HepG2 (cell line): ENCODE results near the gene ASH1L. TPM values are rescaled to one million over a fixed set of nuclear protein-coding genes. Genes with fewer than 3 reads are reported as not detected.

ENCODE experiments used
- ATAC-seq: fragments of 200-7000 bp; cut with Tn5 transposase; 3 replicates; pipeline ENCODE4 v1.9.1; 2020; ENCODE audit warnings: mild to moderate bottlenecking, moderate library complexity
- BruUV-seq: library from RNA; stranded (reverse); fragments of 400-500 nt; replicated peaks from 2 replicates; lab custom pipeline; 2021; lab: Mats Ljungman, UMichigan
- CTCF ChIA-PET: fragments of 300-600 bp; formaldehyde crosslinking; extraction: SDS; loops from one replicate; lab custom pipeline; 2021; ENCODE audit warnings: low total read pairs, inconsistent platforms, low intra/inter-chr PET ratio; lab: Yijun Ruan, JAX
- POLR2A ChIA-PET: fragments of 350-600 bp; sonication (Branson Sonifier 250); formaldehyde crosslinking; loops from one replicate; lab custom pipeline; 2020; ENCODE audit warnings: antibody characterized with exemption, inconsistent platforms; lab: Yijun Ruan, JAX
- DNase-seq: peaks from one replicate; pipeline ENCODE4 v3.0.0-alpha.2; 2015; ENCODE audit warnings: low spot score
- FAIRE-seq: peaks from 3 replicates; lab custom pipeline; 2011; peaks lifted over from hg19 to GRCh38; lab: Jason Lieb, UNC
- H2AFZ ChIP-seq: one replicate; pipeline ENCODE4 v1.6.1; 2011; ENCODE audit warnings: low read length, inconsistent platforms
- H3K27ac ChIP-seq: fragments of 300-600 bp; 3 replicates; pipeline ENCODE4 v1.8.0; 2011; ENCODE audit warnings: mixed run types, mild to moderate bottlenecking, mixed read lengths, low read length, inconsistent platforms; ENCODE audit not compliant: insufficient read depth; ENCODE audit errors: extremely low read length
- H3K27me3 ChIP-seq, 2 experiments: fragments of 200-600 bp in 1 of 2; 2 replicates in 1 of 2; 3 replicates in 1 of 2; pipeline versions ENCODE4 v1.6.0 to v1.8.0; 2011; ENCODE audit warnings: low read length in 2 of 2, mild to moderate bottlenecking in 2 of 2, moderate library complexity in 2 of 2, inconsistent platforms in 1 of 2; ENCODE audit not compliant: insufficient read depth in 2 of 2, control insufficient read depth in 1 of 2
- H3K36me3 ChIP-seq, 2 experiments: fragments of 200-600 bp in 1 of 2; replicated peaks in 1 of 2; 2 replicates in 1 of 2; 3 replicates in 1 of 2; pipeline versions ENCODE4 v1.5.1 to v1.8.0; 2011; ENCODE audit warnings: low read length in 2 of 2, inconsistent platforms in 1 of 2; ENCODE audit not compliant: insufficient read depth in 2 of 2, control insufficient read depth in 1 of 2
- H3K4me1 ChIP-seq: 2 replicates; pipeline ENCODE4 v1.5.1; 2012; ENCODE audit warnings: low read length, inconsistent platforms; ENCODE audit not compliant: insufficient read depth
- H3K4me2 ChIP-seq: 2 replicates; pipeline ENCODE4 v1.6.0; 2011; ENCODE audit warnings: low read depth, low read length, inconsistent platforms
- H3K4me3 ChIP-seq, 3 experiments: fragments of 200-600 bp in 1 of 3; sonication (generic), shearing (Covaris generic) in 1 of 3; replicated peaks in 1 of 3; 2 replicates each; pipeline ENCODE4 v1.5.1; 2011 to 2016; ENCODE audit warnings: low read length in 3 of 3, inconsistent platforms in 2 of 3, low read depth in 2 of 3, mild to moderate bottlenecking in 2 of 3, control low read depth in 1 of 3, mixed read lengths in 1 of 3; ENCODE audit not compliant: insufficient read depth in 1 of 3
- H3K79me2 ChIP-seq: one replicate; pipeline ENCODE4 v1.6.1; 2011; ENCODE audit warnings: low read length, inconsistent platforms; ENCODE audit not compliant: insufficient read depth
- H3K9ac ChIP-seq: 2 replicates; pipeline ENCODE4 v1.6.0; 2011; ENCODE audit warnings: mild to moderate bottlenecking, low read depth, low read length, inconsistent platforms; ENCODE audit not compliant: insufficient read depth
- H3K9me3 ChIP-seq: 2 replicates; pipeline ENCODE4 v1.5.1; 2012; ENCODE audit warnings: mild to moderate bottlenecking, low read length
- H4K20me1 ChIP-seq: 2 replicates; pipeline ENCODE4 v1.6.0; 2011; ENCODE audit warnings: inconsistent platforms, mild to moderate bottlenecking, low read length, moderate library complexity; ENCODE audit not compliant: insufficient read depth
- CBFB ChIP-seq: sonication (generic); formaldehyde crosslinking; IDR thresholded peaks from 2 replicates; pipeline ENCODE4 v1.4.0; 2020; ENCODE audit warnings: missing genetic modification reagents
- HIVEP1 ChIP-seq: sonication (generic); formaldehyde crosslinking; IDR thresholded peaks from 2 replicates; pipeline ENCODE4 v1.4.0; 2020; ENCODE audit warnings: mild to moderate bottlenecking, missing genetic modification reagents
- JUND ChIP-seq: sonication (generic); formaldehyde crosslinking; IDR thresholded peaks from 2 replicates; pipeline ENCODE4 v1.8.0; 2022; ENCODE audit warnings: mild to moderate bottlenecking, missing genetic modification reagents
- NR2F2 ChIP-seq: IDR thresholded peaks from 2 replicates; pipeline ENCODE4 v1.6.1; 2012; ENCODE audit warnings: low read depth, inconsistent platforms, borderline replicate concordance
- SRY ChIP-seq: sonication (generic); formaldehyde crosslinking; IDR thresholded peaks from 2 replicates; pipeline ENCODE4 v1.8.0; 2022; ENCODE audit warnings: mild to moderate bottlenecking, missing genetic modification reagents
- STAG1 ChIP-seq: sonication (generic); formaldehyde crosslinking; IDR thresholded peaks from 2 replicates; pipeline ENCODE4 v1.4.0; 2020; ENCODE audit warnings: missing genetic modification reagents
- ZFP41 ChIP-seq: sonication (generic); formaldehyde crosslinking; IDR thresholded peaks from 2 replicates; pipeline ENCODE4 v1.4.0; 2020; ENCODE audit warnings: mild to moderate bottlenecking, missing genetic modification reagents, borderline replicate concordance
- ZNF235 ChIP-seq: sonication (generic); formaldehyde crosslinking; IDR thresholded peaks from 2 replicates; pipeline ENCODE4 v1.8.1; 2023; ENCODE audit warnings: mild to moderate bottlenecking, missing genetic modification reagents, borderline replicate concordance
- WGBS: methylation state at CpG from one replicate; pipeline ENCODE4 v1.1.6; 2017; ENCODE audit warnings: low lambda C conversion rate; 5-methylcytosine and 5-hydroxymethylcytosine counted together
- in situ Hi-C: cut with HindIII; loops from 2 replicates; pipeline ENCODE4 v1.10.0; 2017; ENCODE audit warnings: low pct_unique_long_range_greater_than_20kb; ENCODE audit not compliant: extremely low pct_ligation_motif_present
- intact Hi-C: fragments of 100-400 bp; cut with micrococcal nuclease; formaldehyde crosslinking; loops from one replicate; pipeline ENCODE4 v1.10.0; 2022; ENCODE audit not compliant: unreplicated experiment
- polyA plus RNA-seq, 8 experiments: library from polyadenylated mRNA; depleted of rRNA in 3 of 8; stranded (reverse) in 7 of 8; unstranded in 1 of 8; fragments of >200 nt; fragmentation: Illumina TruSeq in 4 of 8; extraction: Trizol in 4 of 8; gene quantifications; 2 replicates each; pipeline versions ENCODE4 v1.2.1 to v1.2.3, GENCODE V29; 2011 to 2016; ENCODE audit warnings: low read depth in 4 of 8, missing spikeins in 1 of 8, mixed read lengths in 1 of 8; ENCODE audit not compliant: insufficient read depth in 1 of 8
- total RNA-seq, 5 experiments: library from RNA; depleted of rRNA; stranded (reverse); fragments of >200 nt; fragmentation: Illumina TruSeq; extraction: Trizol; gene quantifications; 2 replicates each; pipeline ENCODE4 v1.2.3, GENCODE V29; 2016; ENCODE audit warnings: low read depth in 1 of 5
- TF ChIP-seq, protein P1 (sequence below): sonication (generic); formaldehyde crosslinking; IDR thresholded peaks from 2 replicates; pipeline ENCODE4 v1.5.0; 2020; ENCODE audit warnings: mild to moderate bottlenecking, missing genetic modification reagents, moderate library complexity
- TF ChIP-seq, protein P2 (sequence below): sonication (generic); formaldehyde crosslinking; conservative IDR thresholded peaks from 2 replicates; pipeline ENCODE4 v1.4.0; 2020; ENCODE audit warnings: missing genetic modification reagents

The ASH1L gene
- total and polyA plus RNA-seq, 2 of the 13 experiments (the other 11 are each of a cell fraction or from before 2014, with no cell fraction given), result 10.2 to 15.3 TPM

DNA sequence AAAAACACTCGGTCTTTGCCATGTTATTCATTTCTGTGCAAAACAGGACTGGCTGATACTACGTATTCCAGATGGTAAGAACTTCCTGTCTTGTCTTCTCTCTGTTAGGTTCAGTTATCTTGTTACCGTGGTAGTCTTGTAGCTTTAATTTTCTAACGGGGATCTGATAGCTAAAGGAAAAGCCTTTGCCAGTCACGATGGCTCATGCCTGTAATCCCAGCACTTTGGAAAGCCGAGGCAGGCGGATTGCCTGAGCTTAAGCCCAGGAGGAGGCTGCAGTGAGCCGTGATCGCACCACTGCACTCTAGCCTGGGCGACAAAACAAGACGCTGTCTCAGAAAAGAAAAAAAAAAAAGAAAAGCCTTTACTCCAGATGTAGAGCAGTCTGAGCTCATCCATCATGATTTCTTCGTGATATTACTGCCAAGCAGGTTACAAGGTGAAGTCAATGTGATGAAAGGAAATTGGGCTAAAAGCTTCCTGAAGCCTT is 36.3 kb upstream of the ASH1L start:
- no peak overlapping the region for H3K27ac ChIP-seq
- no peaks in the 10 kb centered on the region for H4K20me1 ChIP-seq
- intact Hi-C loops, result no loop called here
- POLR2A ChIA-PET, result no interaction called here
- TF ChIP-seq ZNF235 (CRISPR knock-in tag), result no peak
- TF ChIP-seq STAG1 (CRISPR knock-in tag), result peak; percentile 30
- TF ChIP-seq, protein P1, sequence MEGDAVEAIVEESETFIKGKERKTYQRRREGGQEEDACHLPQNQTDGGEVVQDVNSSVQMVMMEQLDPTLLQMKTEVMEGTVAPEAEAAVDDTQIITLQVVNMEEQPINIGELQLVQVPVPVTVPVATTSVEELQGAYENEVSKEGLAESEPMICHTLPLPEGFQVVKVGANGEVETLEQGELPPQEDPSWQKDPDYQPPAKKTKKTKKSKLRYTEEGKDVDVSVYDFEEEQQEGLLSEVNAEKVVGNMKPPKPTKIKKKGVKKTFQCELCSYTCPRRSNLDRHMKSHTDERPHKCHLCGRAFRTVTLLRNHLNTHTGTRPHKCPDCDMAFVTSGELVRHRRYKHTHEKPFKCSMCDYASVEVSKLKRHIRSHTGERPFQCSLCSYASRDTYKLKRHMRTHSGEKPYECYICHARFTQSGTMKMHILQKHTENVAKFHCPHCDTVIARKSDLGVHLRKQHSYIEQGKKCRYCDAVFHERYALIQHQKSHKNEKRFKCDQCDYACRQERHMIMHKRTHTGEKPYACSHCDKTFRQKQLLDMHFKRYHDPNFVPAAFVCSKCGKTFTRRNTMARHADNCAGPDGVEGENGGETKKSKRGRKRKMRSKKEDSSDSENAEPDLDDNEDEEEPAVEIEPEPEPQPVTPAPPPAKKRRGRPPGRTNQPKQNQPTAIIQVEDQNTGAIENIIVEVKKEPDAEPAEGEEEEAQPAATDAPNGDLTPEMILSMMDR (CRISPR knock-in tag), result peak; percentile 44
- TF ChIP-seq ZFP41 (CRISPR knock-in tag), result no peak
- TF ChIP-seq CBFB, result no peak
- no peak for TF ChIP-seq NR2F2
- no peak for TF ChIP-seq SRY (CRISPR knock-in tag)
- no peak for TF ChIP-seq JUND (CRISPR knock-in tag)
- TF ChIP-seq, protein P2, sequence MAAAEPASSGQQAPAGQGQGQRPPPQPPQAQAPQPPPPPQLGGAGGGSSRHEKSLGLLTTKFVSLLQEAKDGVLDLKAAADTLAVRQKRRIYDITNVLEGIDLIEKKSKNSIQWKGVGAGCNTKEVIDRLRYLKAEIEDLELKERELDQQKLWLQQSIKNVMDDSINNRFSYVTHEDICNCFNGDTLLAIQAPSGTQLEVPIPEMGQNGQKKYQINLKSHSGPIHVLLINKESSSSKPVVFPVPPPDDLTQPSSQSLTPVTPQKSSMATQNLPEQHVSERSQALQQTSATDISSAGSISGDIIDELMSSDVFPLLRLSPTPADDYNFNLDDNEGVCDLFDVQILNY (CRISPR knock-in tag), result no peak
- no peak for TF ChIP-seq HIVEP1 (CRISPR knock-in tag)
- H3K79me2 ChIP-seq, result no peaks in the 10 kb centered on the region
- peak overlapping the region; percentile 93 for H3K4me2 ChIP-seq
- in situ Hi-C loops, result loop anchor here (10.0 kb wide), 2 partner anchors 354 to 394 kb away; partner anchors contain the start of genes MTX1 and THBS3
- H3K27me3 ChIP-seq, result no peaks in the 10 kb centered on the region
- peak; percentile 28 for FAIRE-seq
- no peaks in the 10 kb centered on the region for H3K36me3 ChIP-seq
- peaks cover 16% of the 10 kb centered on the region for H3K4me1 ChIP-seq
- peak overlapping the region; percentile 77 for H2AFZ ChIP-seq
- H3K9ac ChIP-seq, result peak overlapping the region; percentile 59; the same call in 1 of the 2 replicates
- CTCF ChIA-PET, result no interaction called here
- no peaks in the 10 kb centered on the region for H3K9me3 ChIP-seq
- BruUV-seq, result no TSS peak
- H3K4me3 ChIP-seq, result peak overlapping the region; percentile 40 to 57 (median 47)
- WGBS, result 5% methylated on average over 12 of the region's 12 CpGs
- DNase-seq, result no peak
- peak; percentile 90 for ATAC-seq
